Astrocyte of the hippocampus (primary cell): ENCODE results near the gene C1R.
A peak's percentile ranks its signal among the peaks of the same experiment; 100 is the strongest.

Experiments used
- DNase-seq: peaks from one replicate; pipeline ENCODE4 v3.0.0; 2011; ENCODE audit warnings: low read depth, low spot score

Gene C1R

GRCh38 chr12:7099290-7099996 is 7.2 kb upstream of the C1R start:
- DNase-seq, result no peak

- DNase-seq, result no peak
Observed at GRCh38 chr12:7096979-7097378, 4.7 kb upstream of the C1R start.

- DNase-seq, result no peak
Observed at GRCh38 chr12:7096006-7096932, 4.0 kb upstream of the C1R start.

GRCh38 chr12:7093892-7094291 is 1.6 kb upstream of the C1R start:
- no peak for DNase-seq

- DNase-seq, result no peak
Observed at GRCh38 chr12:7093486-7093885, 1.2 kb upstream of the C1R start.

- DNase-seq, result no peak
Observed at GRCh38 chr12:7092986-7093460, 778 bp upstream of the C1R start.

GRCh38 chr12:7091660-7092228 is 501 bp downstream of the C1R start:
- DNase-seq, result no peak

- DNase-seq, result no peak
Observed at GRCh38 chr12:7091171-7091570, 1.1 kb downstream of the C1R start.

GRCh38 chr12:7090222-7090998 is 1.8 kb downstream of the C1R start:
- no peak for DNase-seq

- no peak for DNase-seq
Observed at GRCh38 chr12:7089196-7089871, 2.9 kb downstream of the C1R start.

- no peak for DNase-seq
Observed at GRCh38 chr12:7083125-7083524, 9.1 kb downstream of the C1R start.

- no peak for DNase-seq
Observed at GRCh38 chr12:7081037-7081436, 11.2 kb downstream of the C1R start.

- DNase-seq, result peak; percentile 41
Observed at GRCh38 chr12:7079826-7080125, 12.5 kb downstream of the C1R start.

- no peak for DNase-seq
Observed at GRCh38 chr12:7078163-7078562, 14.1 kb downstream of the C1R start.

- no peak for DNase-seq
Observed at GRCh38 chr12:7076493-7076892, 15.8 kb downstream of the C1R start.

- no peak for DNase-seq
Observed at GRCh38 chr12:7075939-7076338, 16.3 kb downstream of the C1R start.

- DNase-seq, result no peak
Observed at GRCh38 chr12:7075518-7075917, 16.7 kb downstream of the C1R start.

GRCh38 chr12:7073946-7074345 is 18.3 kb downstream of the C1R start:
- no peak for DNase-seq

GRCh38 chr12:7072554-7072953 is 19.7 kb downstream of the C1R start:
- DNase-seq, result no peak

- no peak for DNase-seq
Observed at GRCh38 chr12:7072035-7072434, 20.2 kb downstream of the C1R start.

- DNase-seq, result no peak
Observed at GRCh38 chr12:7069386-7069785, 22.9 kb downstream of the C1R start.
